ENCODE results near the gene NOS1. TPM values are rescaled to one million over a fixed set of nuclear protein-coding genes. Genes with fewer than 3 reads are reported as not detected.

The NOS1 gene
- total and polyA plus RNA-seq, 2 donors (not counting 3 experiments of a cell fraction or from before 2014, with no cell fraction given), result not detected

DNA sequence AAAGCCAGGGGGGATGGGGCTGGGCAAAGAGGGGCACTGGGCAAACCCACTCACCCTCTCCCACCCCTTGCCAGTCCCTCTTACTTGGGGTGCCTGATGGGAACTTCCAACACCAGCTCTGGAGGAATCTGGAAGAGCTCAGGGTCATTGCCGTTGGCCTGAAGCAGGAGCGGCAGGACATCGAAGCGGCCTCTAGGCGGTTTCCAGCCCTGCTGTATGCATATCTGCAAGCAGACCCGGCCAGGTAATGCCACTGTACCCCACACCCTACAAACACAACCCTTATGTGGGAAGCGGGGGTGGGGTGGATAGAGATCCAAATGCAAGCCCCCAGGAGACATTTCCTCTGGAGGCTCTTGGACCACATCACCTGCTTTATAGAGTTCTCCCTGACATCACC, 83.6 kb downstream of the NOS1 start:
- Histone ChIP-seq H2AFZ (ENCODE audit: low read depth, low read length) (no peak overlapping the region), H3K4me1 (ENCODE audit: control insufficient read depth, extremely low read depth, insufficient read depth, low read length) (no peaks in the 10 kb centered on the region), H3K27ac (ENCODE audit: insufficient read depth, low read depth, low read length) (no peak overlapping the region), H3K36me3 (ENCODE audit: control insufficient read depth in 2 of 2, extremely low read depth in 1 of 2, insufficient read depth in 2 of 2, low read length in 2 of 2) (no peaks in the 10 kb centered on the region), H3K4me3 (replicated peaks in 1 of 3; ENCODE audit: insufficient read depth in 1 of 3, low read depth in 1 of 3, low read length in 3 of 3) (no peak overlapping the region), H3K79me2 (ENCODE audit: control insufficient read depth, insufficient read depth, low read length) (no peaks in the 10 kb centered on the region), H3K9me1 (replicated peaks; ENCODE audit: control insufficient read depth, extremely low read depth, insufficient read depth, low read length) (no peaks in the 10 kb centered on the region), H4K20me1 (replicated peaks; ENCODE audit: control insufficient read depth, extremely low read depth, insufficient read depth, low read length) (no peaks in the 10 kb centered on the region), H3K9ac (replicated peaks; ENCODE audit: extremely low read depth, insufficient read depth, low read length) (no peak overlapping the region), H3K27me3 (ENCODE audit: control insufficient read depth in 2 of 2, insufficient read depth in 2 of 2, low read length in 2 of 2) (no peaks in the 10 kb centered on the region), H3K4me2 (ENCODE audit: insufficient read depth, low read length) (no peak overlapping the region), H3K9me3 (replicated peaks; ENCODE audit: control insufficient read depth, insufficient read depth, low read length) (no peaks in the 10 kb centered on the region)
- no peak for DNase-seq (ENCODE audit: low read depth, low spot score)
- dilution Hi-C loops (cut with MboI; ENCODE audit: extremely low pct_ligation_motif_present, low sequenced_read_pairs) (no loop called here), intact Hi-C loops (cut with micrococcal nuclease) (no loop called here)
- no peak for FAIRE-seq
- POLR2A ChIA-PET, result no interaction called here
- TF ChIP-seq, protein P1, sequence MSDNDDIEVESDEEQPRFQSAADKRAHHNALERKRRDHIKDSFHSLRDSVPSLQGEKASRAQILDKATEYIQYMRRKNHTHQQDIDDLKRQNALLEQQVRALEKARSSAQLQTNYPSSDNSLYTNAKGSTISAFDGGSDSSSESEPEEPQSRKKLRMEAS (IDR thresholded peaks at IDR 0.05; ENCODE audit: insufficient read depth, insufficient read length), result no peak
- no peak for TF ChIP-seq POLR2AphosphoS5 (IDR thresholded peaks at IDR 0.05; ENCODE audit: insufficient read depth, low read depth, low read length)
- TF ChIP-seq POLR2A (IDR thresholded peaks at IDR 0.05; ENCODE audit: low read depth, low read length), result no peak
- no peak for TF ChIP-seq EZH2 (IDR thresholded peaks at IDR 0.05; ENCODE audit: borderline replicate concordance, low read depth, low read length, severe bottlenecking)
- TF ChIP-seq, protein P2, sequence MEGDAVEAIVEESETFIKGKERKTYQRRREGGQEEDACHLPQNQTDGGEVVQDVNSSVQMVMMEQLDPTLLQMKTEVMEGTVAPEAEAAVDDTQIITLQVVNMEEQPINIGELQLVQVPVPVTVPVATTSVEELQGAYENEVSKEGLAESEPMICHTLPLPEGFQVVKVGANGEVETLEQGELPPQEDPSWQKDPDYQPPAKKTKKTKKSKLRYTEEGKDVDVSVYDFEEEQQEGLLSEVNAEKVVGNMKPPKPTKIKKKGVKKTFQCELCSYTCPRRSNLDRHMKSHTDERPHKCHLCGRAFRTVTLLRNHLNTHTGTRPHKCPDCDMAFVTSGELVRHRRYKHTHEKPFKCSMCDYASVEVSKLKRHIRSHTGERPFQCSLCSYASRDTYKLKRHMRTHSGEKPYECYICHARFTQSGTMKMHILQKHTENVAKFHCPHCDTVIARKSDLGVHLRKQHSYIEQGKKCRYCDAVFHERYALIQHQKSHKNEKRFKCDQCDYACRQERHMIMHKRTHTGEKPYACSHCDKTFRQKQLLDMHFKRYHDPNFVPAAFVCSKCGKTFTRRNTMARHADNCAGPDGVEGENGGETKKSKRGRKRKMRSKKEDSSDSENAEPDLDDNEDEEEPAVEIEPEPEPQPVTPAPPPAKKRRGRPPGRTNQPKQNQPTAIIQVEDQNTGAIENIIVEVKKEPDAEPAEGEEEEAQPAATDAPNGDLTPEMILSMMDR (IDR thresholded peaks at IDR 0.05; ENCODE audit: extremely low read depth in 1 of 2, insufficient read depth in 1 of 2, low read depth in 1 of 2, low read length in 2 of 2), result no peak
- no peak for TF ChIP-seq JUN (IDR thresholded peaks at IDR 0.05; ENCODE audit: borderline replicate concordance, insufficient read depth, insufficient read length, low read depth)
- no peak for TF ChIP-seq FOS (IDR thresholded peaks at IDR 0.05; ENCODE audit: borderline replicate concordance, insufficient read depth, low read length)
- BruUV-seq (replicated peaks), result no TSS peak
- CTCF ChIA-PET, result no interaction called here

All from endothelial cell of umbilical vein (primary cell).